ENCODE data around the gene VARS1. TPM values are rescaled to one million over a fixed set of nuclear protein-coding genes. Genes with fewer than 3 reads are reported as not detected.

VARS1 gene
- total and polyA plus RNA-seq, 2 of the 8 experiments (the other 6 are each of a cell fraction or from before 2014, with no cell fraction given): 53.5 to 162 TPM

GRCh38 chr6:31821301-31822035 lies 25.9 kb upstream of the VARS1 start:
- H3K4me1 ChIP-seq (replicated peaks in 1 of 4; ENCODE audit: control insufficient read depth in 3 of 4, insufficient read depth in 4 of 4, low read length in 3 of 4): peaks cover 3 to 13% (median 7%) of the 10 kb centered on the region in 4 experiments; a peak in 6 of 7 replicates
- H3K27me3 ChIP-seq (replicated peaks in 1 of 4; ENCODE audit: control insufficient read depth in 3 of 4, extremely low read depth in 1 of 4, insufficient read depth in 3 of 4, low read length in 3 of 4): no peaks in the 10 kb centered on the region; a peak in 1 of 7 replicates
- H4K20me1 ChIP-seq (replicated peaks in 1 of 2; ENCODE audit: control insufficient read depth in 1 of 2, insufficient read depth in 2 of 2, low read length in 2 of 2): no peaks in the 10 kb centered on the region
- CTCF ChIA-PET (ENCODE audit: partially characterized antibody): interaction anchor here (0.6 to 3.4 kb wide), 7 partner anchors 9 to 224 kb away, joined by 3 to 13 read pairs (median 6); partner anchors contain the start of genes LSM2 and VARS1
- H2BK20ac ChIP-seq (ENCODE audit: low read length): no peak overlapping the region
- H2BK12ac ChIP-seq (ENCODE audit: low read depth, low read length): no peak overlapping the region
- peak overlapping the region; percentile 42; the same call in 1 of the 2 replicates for H3K18ac ChIP-seq (ENCODE audit: extremely low read depth, low read length)
- peak in 1 of 2 experiments; percentile 75 for DNase-seq (ENCODE audit: low read depth in 1 of 2, low spot score in 2 of 2)
- H2BK15ac ChIP-seq (ENCODE audit: low read length): no peak overlapping the region
- POLR2A ChIA-PET (ENCODE audit: partially characterized antibody): interaction anchor here (0.6 to 10.9 kb wide), 19 partner anchors 9 to 379 kb away, joined by 3 to 136 read pairs (median 5); partner anchors contain the start of genes BAG6, DDX39B, GPANK1 and HSPA1A
- no peak overlapping the region for H3K4ac ChIP-seq (replicated peaks; ENCODE audit: insufficient read length, low read depth, low read length)
- H3K27ac ChIP-seq (ENCODE audit: low read depth, low read length): peak overlapping the region; percentile 41; the same call in 1 of the 2 replicates
- H3K23ac ChIP-seq (ENCODE audit: insufficient read length): no peak overlapping the region
- H3K36me3 ChIP-seq (ENCODE audit: control insufficient read depth in 2 of 4, insufficient read depth in 4 of 4, low read length in 3 of 4): no peaks in the 10 kb centered on the region
- peak overlapping the region; percentile 14 for H4K91ac ChIP-seq (replicated peaks; ENCODE audit: insufficient read length, low read length)
- no peak overlapping the region for H2AK5ac ChIP-seq (ENCODE audit: low read depth, low read length)
- peak overlapping the region; percentile 20 for H3K56ac ChIP-seq (replicated peaks; ENCODE audit: insufficient read length, low read depth, low read length)
- no peak for FAIRE-seq
- no peak overlapping the region for H2BK120ac ChIP-seq (replicated peaks; ENCODE audit: low read depth, low read length)
- H3K79me2 ChIP-seq (ENCODE audit: control insufficient read depth in 1 of 2, insufficient read depth in 2 of 2, low read length in 2 of 2): peaks cover 0 to 5% of the 10 kb centered on the region in 2 experiments; a peak in 1 of 4 replicates
- peak overlapping the region; percentile 88; the same call in 1 of the 2 replicates for H4K8ac ChIP-seq (ENCODE audit: extremely low read depth, insufficient read depth, low read length)
- peak overlapping the region; percentile 34 to 57 (median 38) for H3K9ac ChIP-seq (replicated peaks in 1 of 4; ENCODE audit: extremely low read depth in 1 of 4, low read depth in 3 of 4, low read length in 3 of 4)
- H3K79me1 ChIP-seq (ENCODE audit: low read depth, low read length): peaks cover 2% of the 10 kb centered on the region; the same call in 1 of the 2 replicates
- no peaks in the 10 kb centered on the region for H3K9me3 ChIP-seq (ENCODE audit: insufficient read depth in 2 of 2, low read depth in 1 of 2, low read length in 1 of 2)
- H2AFZ ChIP-seq (ENCODE audit: low read length): peak overlapping the region; percentile 60
- H3K4me3 ChIP-seq (ENCODE audit: extremely low read depth in 1 of 4, insufficient read depth in 2 of 4, low read depth in 3 of 4, low read length in 4 of 4): peak overlapping the region; percentile 62 to 87 (median 74)
- peak overlapping the region; percentile 88 for H4K5ac ChIP-seq (ENCODE audit: insufficient read length, low read depth, low read length)
- peak overlapping the region; percentile 48; the same call in 1 of the 2 replicates for H2BK5ac ChIP-seq (ENCODE audit: low read depth, low read length)
- WGBS, 2 experiments (ENCODE audit: extremely low coverage in 1 of 2, insufficient coverage in 1 of 2, insufficient read length in 1 of 2, insufficient replicate concordance in 2 of 2, low coverage in 1 of 2, low lambda C conversion rate in 2 of 2, missing lambda C conversion rate in 1 of 2): 8% methylated on average over 36 of the region's 39 CpGs; no CpG with 5 or more reads in 1 of the 2 experiments
- H3K14ac ChIP-seq (ENCODE audit: insufficient read length): no peak overlapping the region
- H3K23me2 ChIP-seq (ENCODE audit: low read depth, low read length): peaks cover 7% of the 10 kb centered on the region
- H3K4me2 ChIP-seq (ENCODE audit: insufficient read depth in 1 of 2, low read depth in 2 of 2, low read length in 2 of 2): peak overlapping the region; percentile 73 to 80
- 0 out of 2 replicates have a peak, but pooled peaks have one; percentile 34 for TF ChIP-seq CREB1 (IDR thresholded peaks at IDR 0.05)
- peak; percentile 52 for TF ChIP-seq TAF1 (IDR thresholded peaks at IDR 0.05; ENCODE audit: low read depth, low read length)
- TF ChIP-seq POLR2A (IDR thresholded peaks at IDR 0.05; ENCODE audit: control extremely low read depth in 1 of 2, low read depth in 2 of 2, low read length in 2 of 2): peak in 1 of 2 experiments; percentile 74; a peak in 2 of 3 replicates
- no peak for TF ChIP-seq CHD2 (IDR thresholded peaks at IDR 0.05; ENCODE audit: low read length)
- 0 out of 2 replicates have a peak, but pooled peaks have one; percentile 10 for TF ChIP-seq MAX (IDR thresholded peaks at IDR 0.05)
- TF ChIP-seq BACH1 (IDR thresholded peaks at IDR 0.05; ENCODE audit: low read length): 0 out of 2 replicates have a peak, but pooled peaks have one; percentile 18
- TF ChIP-seq PHF8 (conservative IDR thresholded peaks at IDR 0.05; ENCODE audit: low read depth, low read length): peak; percentile 42
- no peak for TF ChIP-seq MAFK (IDR thresholded peaks at IDR 0.05; ENCODE audit: low read depth, low read length)
- peak; percentile 92 for TF ChIP-seq ASH2L (IDR thresholded peaks at IDR 0.05; ENCODE audit: low read length)
- TF ChIP-seq JUN (IDR thresholded peaks at IDR 0.05; ENCODE audit: low read depth, low read length): no peak
- peak; percentile 92 for TF ChIP-seq CEBPB (IDR thresholded peaks at IDR 0.05; ENCODE audit: low read depth, low read length)
- TF ChIP-seq SP4 (IDR thresholded peaks at IDR 0.05; ENCODE audit: low read length): peak; percentile 81
- peak; percentile 89; the same call in 1 of the 2 replicates for TF ChIP-seq RBBP5 (IDR thresholded peaks at IDR 0.05; ENCODE audit: borderline replicate concordance, low read depth, low read length)
